RWPE1 (cell line): Measurements from ENCODE around the gene MEF2D.

Experiments used
- CTCF ChIA-PET: fragments of 350-600 bp; sonication (Branson Sonifier 250); formaldehyde crosslinking; extraction: SDS; loops from one replicate; lab custom pipeline; 2021; lab: Yijun Ruan, JAX
- POLR2A ChIA-PET: fragments of 400-600 bp; formaldehyde crosslinking; extraction: SDS; loops from one replicate; lab custom pipeline; 2020; ENCODE audit warnings: antibody characterized with exemption; ENCODE audit not compliant: low non-redundant PET; lab: Yijun Ruan, JAX
- DNase-seq: peaks from one replicate; pipeline ENCODE4 v3.0.0; 2012; ENCODE audit warnings: low spot score
- H3K27ac ChIP-seq: fragments of 450-650 bp; 2 replicates; pipeline ENCODE4 v1.5.1; 2017
- CTCF ChIP-seq: fragments of 450-650 bp; conservative IDR thresholded peaks from 2 replicates; pipeline ENCODE4 v1.5.1; 2017; ENCODE audit warnings: low read depth, mild to moderate bottlenecking

MEF2D gene

DNA sequence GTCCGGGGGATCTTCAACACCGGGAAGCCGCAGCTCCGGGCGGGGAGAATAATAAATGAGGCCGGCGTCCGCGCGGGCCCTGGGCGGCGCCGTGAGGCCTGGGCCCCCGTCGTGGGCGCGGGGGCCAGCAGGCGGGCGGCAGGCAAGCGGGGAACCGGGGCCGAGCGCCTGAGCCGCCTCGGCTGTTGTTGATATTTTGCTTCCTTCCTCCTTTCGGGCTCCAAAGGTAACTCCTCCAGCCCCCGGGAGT lies at the start of gene MEF2D:
Gene MEF2D, minus strand, starts transcription at position 233 of the 250 bp plus-strand sequence. CDS start 17,483 bp downstream, outside the sequence.
- TF ChIP-seq CTCF, result no peak
- no peak for DNase-seq
- peak within 1 kb of the TSS; percentile 99 for H3K27ac ChIP-seq
- POLR2A ChIA-PET, result interaction anchor here (0.6 to 1.4 kb wide), 3 partner anchors 43 to 114 kb away, joined by 4 to 7 read pairs (median 5); no protein-coding TSS in a partner anchor
- CTCF ChIA-PET, result interaction anchor here (0.6 to 1.6 kb wide), 5 partner anchors 10 to 399 kb away, joined by 3 to 7 read pairs (median 4); no protein-coding TSS in a partner anchor

DNA sequence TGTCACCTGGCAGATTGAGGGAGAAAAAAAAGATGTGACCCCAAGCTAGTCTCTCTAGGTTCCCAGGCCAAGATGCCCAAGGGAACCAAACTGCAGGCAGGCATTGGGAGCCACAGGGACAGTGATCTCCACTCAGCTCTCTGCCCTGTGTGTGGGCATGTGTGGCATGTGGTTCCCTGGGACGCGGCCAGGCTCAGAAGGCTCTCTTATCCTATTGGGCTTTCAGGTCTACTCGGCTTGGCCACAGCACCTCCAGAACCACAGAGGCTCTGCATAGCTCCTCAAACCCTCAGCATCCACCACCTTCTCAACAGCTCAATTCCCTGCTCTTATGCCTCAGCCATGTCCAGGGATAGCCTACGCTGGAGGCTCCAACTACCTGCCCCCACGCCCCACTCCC lies 49.8 kb upstream of the MEF2D start:
- peak overlapping the region; percentile 22; the same call in 1 of the 2 replicates for H3K27ac ChIP-seq
- CTCF ChIA-PET, result interaction anchor here (0.6 to 1.0 kb wide), 2 partner anchors 68 to 104 kb away, joined by 3 read pairs; partner anchors contain the start of gene HAPLN2
- DNase-seq, result no peak
- no peak for TF ChIP-seq CTCF
- POLR2A ChIA-PET, result no interaction called here

DNA sequence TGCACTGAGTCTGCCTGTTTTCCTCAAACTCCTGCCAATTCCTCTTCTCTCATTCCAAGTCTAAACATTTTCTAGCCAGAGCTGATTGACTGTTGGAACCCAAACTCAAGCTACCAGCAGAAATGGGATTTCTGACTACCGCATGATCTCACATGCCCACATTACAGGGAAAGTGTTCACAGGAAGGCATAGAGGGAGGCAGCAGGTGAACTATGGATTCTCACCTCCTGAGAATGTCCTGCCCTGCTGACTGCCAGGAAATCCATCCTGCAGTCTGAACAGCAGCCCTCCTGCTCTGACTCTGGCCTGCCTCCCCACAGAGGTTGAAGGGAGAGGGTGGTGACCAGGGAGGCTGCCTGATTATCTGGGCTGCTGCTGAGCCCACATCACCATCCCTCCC lies 49.3 kb upstream of the MEF2D start:
- CTCF ChIA-PET, result interaction anchor here (0.6 to 1.0 kb wide), 3 partner anchors 69 to 164 kb away, joined by 3 to 4 read pairs (median 3); partner anchors contain the start of gene HAPLN2
- peak overlapping the region; percentile 22; the same call in 1 of the 2 replicates for H3K27ac ChIP-seq
- no peak for TF ChIP-seq CTCF
- POLR2A ChIA-PET, result no interaction called here
- DNase-seq, result no peak

DNA sequence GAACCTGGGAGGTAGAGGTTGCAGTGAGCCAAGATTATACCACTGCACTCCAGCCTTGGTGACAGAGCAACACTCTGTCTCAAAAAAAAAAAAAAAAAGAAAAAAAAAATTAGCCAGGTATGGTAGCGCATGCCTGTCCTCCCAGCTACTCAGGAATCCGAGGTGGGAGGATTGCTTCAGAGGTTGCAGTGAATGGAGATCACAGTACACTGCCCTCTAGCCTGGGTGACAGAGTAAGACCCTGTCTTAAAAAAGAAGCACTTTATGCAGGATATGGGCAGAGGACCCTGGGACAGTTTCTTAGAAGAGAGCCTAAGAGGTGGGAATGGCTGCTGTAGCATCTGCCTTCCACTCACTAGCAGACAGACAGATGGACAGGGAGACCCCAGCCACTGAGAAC lies 48.8 kb upstream of the MEF2D start:
- TF ChIP-seq CTCF, result no peak
- CTCF ChIA-PET, result interaction anchor here (0.7 to 1.0 kb wide), 2 partner anchors 103 to 163 kb away, joined by 3 to 4 read pairs; no protein-coding TSS in a partner anchor
- POLR2A ChIA-PET, result no interaction called here
- no peak overlapping the region for H3K27ac ChIP-seq
- no peak for DNase-seq

- CTCF ChIA-PET, result interaction anchor here (0.6 kb wide), 1 partner anchor 67 kb away, joined by 5 read pairs; no protein-coding TSS in a partner anchor
- H3K27ac ChIP-seq, result no peak overlapping the region
- TF ChIP-seq CTCF, result no peak
- DNase-seq, result no peak
- POLR2A ChIA-PET, result no interaction called here
Measured at GRCh38 chr1:156547982-156548381, 47.4 kb upstream of the MEF2D start.

GRCh38 chr1:156547434-156547833 lies 46.9 kb upstream of the MEF2D start:
- ChIA-PET POLR2A (no interaction called here), CTCF (interaction anchor here (0.6 kb wide), 1 partner anchor 67 kb away, joined by 5 read pairs; no protein-coding TSS in a partner anchor)
- H3K27ac ChIP-seq, result no peak overlapping the region
- no peak for DNase-seq
- TF ChIP-seq CTCF, result no peak
